HG02623 (cell line): ENCODE measurements around the gene MINDY1.

Experiments
- ATAC-seq: cut with Tn5 transposase; IDR thresholded peaks from one replicate; pipeline ENCODE4 v1.9.1; 2021; ENCODE audit warnings: moderate library complexity; ENCODE audit not compliant: unreplicated experiment

Gene MINDY1

DNA sequence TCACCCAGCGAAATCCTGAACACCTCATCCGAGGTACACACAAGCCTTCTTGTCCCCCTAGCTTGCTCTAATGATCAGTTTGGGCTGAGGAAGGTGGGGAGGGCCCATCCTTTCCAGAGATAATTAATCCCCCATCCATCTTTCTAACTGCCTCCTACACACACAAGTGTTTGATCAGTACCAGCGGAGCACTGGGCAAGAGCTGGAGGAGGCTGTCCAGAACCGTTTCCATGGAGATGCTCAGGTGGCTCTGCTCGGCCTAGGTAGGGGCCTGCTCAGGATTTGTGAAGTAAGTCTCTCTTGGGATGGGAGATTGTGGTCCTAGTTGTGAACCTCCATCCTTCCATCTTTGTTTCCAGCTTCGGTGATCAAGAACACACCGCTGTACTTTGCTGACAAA is 18.8 kb downstream of the MINDY1 start:
- ATAC-seq = no peak

DNA sequence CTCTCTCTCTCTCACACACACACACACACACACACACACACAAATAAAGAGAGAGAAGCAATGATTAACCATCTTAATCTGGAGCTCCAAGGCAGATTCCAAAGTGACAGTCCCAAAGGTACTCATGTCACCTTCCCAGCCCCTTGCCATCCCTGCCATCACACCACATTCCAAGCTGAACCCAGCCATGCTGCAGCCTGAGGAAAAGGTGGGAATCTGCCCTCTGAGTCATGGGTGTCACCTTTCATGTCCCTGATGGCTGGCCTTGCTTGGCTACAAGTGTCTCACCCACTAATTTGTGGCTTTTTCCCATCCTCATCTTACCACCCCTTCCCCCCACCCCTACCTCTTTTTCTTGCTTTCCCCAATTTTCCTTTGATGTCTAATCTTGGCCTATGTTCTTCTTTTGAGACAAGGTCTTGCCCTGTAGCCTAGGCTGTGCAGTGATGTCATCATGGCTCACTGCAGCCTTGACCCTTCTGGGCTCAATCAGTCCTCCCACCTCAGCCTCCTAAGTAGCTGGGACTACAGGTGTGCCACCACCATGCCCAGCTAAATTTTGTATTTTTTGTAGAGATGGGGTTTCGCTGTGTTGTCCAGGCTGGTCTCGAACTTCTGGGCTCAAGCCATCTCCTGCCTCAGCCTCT is 21.4 kb downstream of the MINDY1 start:
- no peak for ATAC-seq

- ATAC-seq = no peak
These were observed 24.6 kb downstream of the MINDY1 start, which contains the start of gene ANXA9 for GRCh38 chr1:150981805-150982712. Gene ANXA9, plus strand, starts transcription at chr1:150982292. Its CDS starts 814 bp downstream, at chr1:150983106.

GRCh38 chr1:150981177-150981804 is 25.4 kb downstream of the MINDY1 start:
- no peak for ATAC-seq

DNA sequence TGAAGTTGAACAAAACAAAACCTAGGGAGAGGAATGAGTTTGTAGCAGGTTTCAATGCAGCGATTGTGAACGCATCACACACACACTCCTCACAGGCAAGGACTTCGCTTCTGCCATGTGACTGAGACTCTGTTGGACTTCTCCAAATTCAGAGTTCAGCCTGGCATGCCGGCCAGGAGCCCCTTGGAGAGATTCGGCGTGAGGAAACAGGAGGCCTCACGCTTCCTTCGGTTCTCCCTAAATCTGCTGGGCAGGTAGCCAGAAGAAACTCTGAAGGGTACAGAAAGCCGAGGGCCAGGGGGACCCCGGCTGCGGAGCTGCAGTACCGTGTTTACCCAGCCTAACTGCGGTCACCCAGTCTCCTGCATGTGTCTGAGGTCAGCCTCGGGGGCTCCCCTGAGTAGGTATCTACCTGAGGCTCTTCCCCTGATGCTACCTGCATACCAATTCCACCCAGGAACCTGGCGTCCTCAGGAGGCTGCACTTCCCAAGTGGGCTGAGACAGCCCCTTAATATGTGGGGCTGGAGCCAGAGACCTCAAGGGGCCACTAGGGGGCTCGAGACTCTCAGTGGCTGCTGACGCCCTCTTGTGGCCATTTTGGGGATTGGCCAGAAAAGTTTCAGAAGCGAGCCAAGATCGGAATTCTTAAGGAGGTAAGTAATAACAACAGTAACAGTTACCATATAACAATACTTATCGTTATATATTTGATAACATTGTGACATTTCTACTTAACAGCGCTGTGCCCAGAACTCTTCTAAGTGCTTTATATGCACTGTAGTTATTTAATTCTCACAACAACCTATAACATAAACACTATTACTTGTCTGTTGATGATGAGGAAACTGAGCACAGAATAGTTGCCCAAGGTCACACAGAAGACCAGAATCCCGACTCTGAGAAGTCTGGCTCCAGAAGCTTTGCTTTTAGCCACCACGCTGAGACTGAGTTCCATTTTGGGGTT is 27.3 kb downstream of the MINDY1 start:
- no peak for ATAC-seq

- no peak for ATAC-seq
These were observed 29.6 kb downstream of the MINDY1 start for GRCh38 chr1:150976879-150977694.

- ATAC-seq = no peak
These were observed 30.3 kb downstream of the MINDY1 start for GRCh38 chr1:150976401-150976821.

GRCh38 chr1:150974580-150975478 is 31.9 kb downstream of the MINDY1 start, which contains the start of gene CERS2:
Gene CERS2, minus strand, starts transcription at chr1:150974835. Its CDS starts 5,745 bp downstream, at chr1:150969090.
- ATAC-seq = peak; percentile 59

GRCh38 chr1:150973836-150974579 is 32.7 kb downstream of the MINDY1 start:
- peak; percentile 36 for ATAC-seq

GRCh38 chr1:150973258-150973835 is 33.4 kb downstream of the MINDY1 start:
- ATAC-seq = no peak

DNA sequence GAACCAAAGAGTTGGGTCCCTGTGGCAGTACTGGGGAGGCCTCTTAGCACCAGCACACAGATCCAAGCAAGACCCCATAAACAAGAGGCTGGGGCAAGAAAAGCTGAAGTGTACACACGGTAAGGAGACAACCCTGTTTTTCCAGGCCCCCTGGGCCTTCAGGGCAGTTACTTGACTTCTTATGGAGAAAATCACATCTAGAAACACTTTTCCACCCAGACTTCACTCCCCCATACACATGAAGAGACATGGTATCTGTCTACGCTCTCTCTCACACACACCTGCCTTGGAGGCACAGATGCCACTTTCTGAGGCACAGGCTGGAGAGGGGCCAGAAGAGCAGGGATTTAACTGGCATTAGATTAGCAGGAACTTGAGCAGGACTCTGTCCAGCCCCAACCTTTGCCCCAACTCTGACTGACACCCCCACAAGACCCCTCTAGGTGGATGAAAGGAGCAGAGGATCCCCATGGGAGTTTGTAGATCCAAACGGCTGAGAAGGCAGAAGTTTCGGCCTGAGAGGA is 34.2 kb downstream of the MINDY1 start:
- ATAC-seq = no peak

DNA sequence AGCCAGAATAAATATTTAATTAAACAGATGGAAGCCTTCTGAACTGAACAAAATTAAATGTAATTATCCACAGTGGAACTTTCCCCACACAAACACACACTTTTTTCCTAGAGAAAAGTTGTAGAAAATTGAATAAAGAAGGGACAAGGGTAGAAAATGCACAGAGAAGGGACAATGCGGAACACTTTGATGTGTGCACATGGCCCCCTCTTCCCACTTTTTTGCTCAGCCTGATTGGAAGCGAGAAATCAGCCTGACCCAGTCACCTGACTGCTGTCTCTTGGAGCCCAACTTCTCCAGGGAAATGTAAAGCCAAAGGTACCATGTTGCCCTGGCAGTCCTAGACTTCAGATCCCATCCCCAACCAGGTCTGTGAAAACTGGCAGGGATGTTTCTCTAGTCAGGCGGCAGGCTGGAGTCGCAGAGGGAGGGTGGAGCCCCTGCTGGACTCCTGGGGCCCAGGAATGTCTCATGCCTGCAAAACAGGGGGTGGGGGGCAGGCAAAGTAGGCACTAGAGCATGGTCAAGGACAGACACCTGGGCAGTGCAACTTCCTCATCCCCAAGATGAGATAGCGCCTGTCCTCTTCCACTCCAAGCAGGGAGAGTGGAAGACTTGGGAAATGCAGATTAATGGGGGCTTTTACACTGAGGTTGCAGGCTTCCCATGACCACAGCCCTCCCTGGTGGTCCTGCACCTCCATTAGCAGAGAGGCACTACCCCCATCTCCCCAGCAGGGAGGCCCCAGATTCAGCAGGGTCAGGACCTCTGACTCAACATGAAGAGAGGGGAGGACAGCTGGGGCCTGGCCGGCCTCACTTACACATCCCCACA is 34.9 kb downstream of the MINDY1 start:
- ATAC-seq = no peak

- ATAC-seq = no peak
These were observed 35.7 kb downstream of the MINDY1 start for GRCh38 chr1:150970808-150971582.

DNA sequence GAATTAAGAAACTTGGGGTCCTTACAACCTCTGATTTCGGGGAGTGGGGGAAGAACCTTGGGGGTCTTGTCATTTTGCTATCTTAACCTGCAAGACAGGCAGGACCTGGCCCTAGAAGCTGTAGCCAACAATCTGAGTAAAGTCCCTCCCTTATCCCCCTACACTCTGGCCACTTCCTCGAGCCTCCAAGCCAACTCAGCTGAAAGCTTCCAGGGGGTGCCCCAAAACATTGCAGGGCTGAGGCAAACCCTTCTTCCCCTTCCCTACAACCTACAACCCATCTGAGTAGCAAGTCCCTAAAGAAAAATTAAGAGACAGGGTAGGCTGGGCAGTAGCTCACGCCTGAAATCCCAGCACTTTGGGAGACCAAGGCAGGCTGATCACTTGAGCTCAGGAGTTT is 37.1 kb downstream of the MINDY1 start:
- ATAC-seq = no peak

DNA sequence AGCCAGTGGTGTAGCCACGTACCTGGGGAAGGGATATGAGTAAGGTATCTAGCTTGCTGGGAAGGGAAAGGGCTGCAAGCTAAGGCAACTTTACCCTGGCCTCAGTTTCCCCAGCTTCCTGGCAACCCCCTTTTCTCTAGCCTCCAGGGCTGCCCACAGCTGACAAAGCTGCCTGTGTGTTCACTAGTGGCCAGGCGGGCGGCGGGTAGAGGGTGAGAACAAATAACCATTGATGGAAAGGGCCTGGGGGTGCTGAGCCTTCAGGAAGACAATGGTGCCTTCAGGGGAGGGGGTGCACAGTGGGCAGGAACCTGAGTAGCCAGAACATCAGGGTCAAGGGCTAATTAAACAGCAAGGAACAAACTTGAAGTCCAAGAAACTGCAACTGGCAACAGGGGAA is 38.2 kb downstream of the MINDY1 start:
- ATAC-seq = no peak

GRCh38 chr1:150967936-150968335 is 38.8 kb downstream of the MINDY1 start:
- ATAC-seq = no peak
